MM.1S (cell line): ENCODE data around the gene MAGI2.

Experiments
- DNase-seq: peaks from one replicate; pipeline ENCODE4 v3.0.0-alpha.2; 2015
- H2AFZ ChIP-seq: fragments of 300-600 bp; sonication (generic); 2 replicates; pipeline ENCODE4 v1.6.0; 2016; ENCODE audit warnings: antibody characterized with exemption, low read length
- H3F3A ChIP-seq: fragments of 300-600 bp; sonication (generic); 2 replicates; pipeline ENCODE4 v1.6.1; 2016; ENCODE audit warnings: mild to moderate bottlenecking, antibody characterized with exemption, low read length, moderate library complexity, mixed read lengths; ENCODE audit not compliant: insufficient read depth
- H3K27ac ChIP-seq: fragments of 300-600 bp; sonication (generic); 2 replicates; pipeline ENCODE4 v1.5.1; 2016; ENCODE audit warnings: mild to moderate bottlenecking, low read length
- H3K27me3 ChIP-seq: fragments of 300-600 bp; sonication (generic); replicated peaks from 2 replicates; pipeline ENCODE4 v1.6.0; 2016; ENCODE audit warnings: low read length; ENCODE audit not compliant: insufficient read depth
- H3K36me3 ChIP-seq: fragments of 300-600 bp; sonication (generic); replicated peaks from 2 replicates; pipeline ENCODE4 v1.6.1; 2016; ENCODE audit warnings: mild to moderate bottlenecking, low read length, mixed read lengths; ENCODE audit not compliant: insufficient read depth
- H3K4me1 ChIP-seq: fragments of 300-600 bp; sonication (generic); 2 replicates; pipeline ENCODE4 v1.6.1; 2016; ENCODE audit warnings: low read length, mixed read lengths
- H3K4me2 ChIP-seq: fragments of 300-600 bp; sonication (generic); 2 replicates; pipeline ENCODE4 v1.6.0; 2016; ENCODE audit warnings: low read depth, low read length
- H3K4me3 ChIP-seq: fragments of 300-600 bp; sonication (generic); 2 replicates; pipeline ENCODE4 v1.5.1; 2016; ENCODE audit warnings: low read length, mixed read lengths
- H3K79me2 ChIP-seq: fragments of 300-600 bp; sonication (generic); 2 replicates; pipeline ENCODE4 v1.6.1; 2016; ENCODE audit warnings: mixed run types, low read length, mixed read lengths
- H3K9ac ChIP-seq: fragments of 300-600 bp; sonication (generic); 2 replicates; pipeline ENCODE4 v1.6.1; 2016; ENCODE audit warnings: low read length, mixed read lengths
- H3K9me2 ChIP-seq: fragments of 300-600 bp; sonication (generic); replicated peaks from 2 replicates; pipeline ENCODE4 v1.6.1; 2016; ENCODE audit warnings: mild to moderate bottlenecking, low read length, mixed read lengths; ENCODE audit not compliant: insufficient read depth
- H3K9me3 ChIP-seq: fragments of 300-600 bp; sonication (generic); replicated peaks from 2 replicates; pipeline ENCODE4 v1.6.1; 2016; ENCODE audit warnings: mild to moderate bottlenecking, low read length, mixed read lengths; ENCODE audit not compliant: insufficient read depth
- H4K20me1 ChIP-seq: fragments of 300-600 bp; sonication (generic); 2 replicates; pipeline ENCODE4 v1.6.1; 2016; ENCODE audit warnings: mild to moderate bottlenecking, low read length, moderate library complexity, mixed read lengths; ENCODE audit not compliant: insufficient read depth
- EZH2 ChIP-seq: fragments of 300-600 bp; sonication (generic); optimal IDR thresholded peaks from 2 replicates; pipeline ENCODE3; 2017; ENCODE audit warnings: low read depth, mild to moderate bottlenecking, antibody characterized with exemption, low read length, mixed read lengths
- EZH2phosphoT487 ChIP-seq: fragments of 300-600 bp; sonication (generic); IDR thresholded peaks from 2 replicates; pipeline ENCODE4 v1.6.1; 2018; ENCODE audit warnings: antibody characterized with exemption, low read length
- TF ChIP-seq, protein P1 (sequence below): fragments of 300-600 bp; sonication (generic); IDR thresholded peaks from 2 replicates; pipeline ENCODE4 v1.5.1; 2016; ENCODE audit warnings: antibody characterized with exemption, low read length, mixed read lengths

Gene MAGI2

DNA sequence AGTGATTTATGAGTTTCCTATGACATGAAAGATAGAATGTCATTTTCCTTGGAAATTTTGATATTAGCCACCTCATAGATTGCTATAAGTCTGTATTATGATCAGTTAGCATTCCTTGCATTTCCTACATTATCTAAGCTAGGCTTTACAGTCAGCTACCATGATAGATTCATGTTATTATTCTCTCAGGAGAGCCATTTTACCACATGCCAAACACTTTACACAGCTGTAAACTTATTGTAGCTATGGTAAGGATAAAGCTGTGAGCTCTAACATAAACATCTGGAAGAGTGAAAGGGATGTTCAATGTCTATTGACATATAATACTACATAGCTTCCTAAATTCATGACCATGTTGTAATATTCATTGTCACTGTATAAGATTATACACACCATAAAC is 1046.9 kb downstream of the MAGI2 start:
- H3K9ac ChIP-seq: no peak overlapping the region
- H3K9me3 ChIP-seq: no peaks in the 10 kb centered on the region
- H3K79me2 ChIP-seq: no peaks in the 10 kb centered on the region
- DNase-seq: no peak
- no peaks in the 10 kb centered on the region for H3K27me3 ChIP-seq
- TF ChIP-seq EZH2phosphoT487 (no peak), EZH2 (no peak)
- TF ChIP-seq, protein P1, sequence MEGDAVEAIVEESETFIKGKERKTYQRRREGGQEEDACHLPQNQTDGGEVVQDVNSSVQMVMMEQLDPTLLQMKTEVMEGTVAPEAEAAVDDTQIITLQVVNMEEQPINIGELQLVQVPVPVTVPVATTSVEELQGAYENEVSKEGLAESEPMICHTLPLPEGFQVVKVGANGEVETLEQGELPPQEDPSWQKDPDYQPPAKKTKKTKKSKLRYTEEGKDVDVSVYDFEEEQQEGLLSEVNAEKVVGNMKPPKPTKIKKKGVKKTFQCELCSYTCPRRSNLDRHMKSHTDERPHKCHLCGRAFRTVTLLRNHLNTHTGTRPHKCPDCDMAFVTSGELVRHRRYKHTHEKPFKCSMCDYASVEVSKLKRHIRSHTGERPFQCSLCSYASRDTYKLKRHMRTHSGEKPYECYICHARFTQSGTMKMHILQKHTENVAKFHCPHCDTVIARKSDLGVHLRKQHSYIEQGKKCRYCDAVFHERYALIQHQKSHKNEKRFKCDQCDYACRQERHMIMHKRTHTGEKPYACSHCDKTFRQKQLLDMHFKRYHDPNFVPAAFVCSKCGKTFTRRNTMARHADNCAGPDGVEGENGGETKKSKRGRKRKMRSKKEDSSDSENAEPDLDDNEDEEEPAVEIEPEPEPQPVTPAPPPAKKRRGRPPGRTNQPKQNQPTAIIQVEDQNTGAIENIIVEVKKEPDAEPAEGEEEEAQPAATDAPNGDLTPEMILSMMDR: no peak
- H3K27ac ChIP-seq: no peak overlapping the region
- H4K20me1 ChIP-seq: no peaks in the 10 kb centered on the region
- H3F3A ChIP-seq: no peaks in the 10 kb centered on the region
- H3K36me3 ChIP-seq: no peaks in the 10 kb centered on the region
- no peak overlapping the region for H3K4me2 ChIP-seq
- no peaks in the 10 kb centered on the region for H3K9me2 ChIP-seq
- H3K4me1 ChIP-seq: no peaks in the 10 kb centered on the region
- no peak overlapping the region for H3K4me3 ChIP-seq
- no peak overlapping the region for H2AFZ ChIP-seq

DNA sequence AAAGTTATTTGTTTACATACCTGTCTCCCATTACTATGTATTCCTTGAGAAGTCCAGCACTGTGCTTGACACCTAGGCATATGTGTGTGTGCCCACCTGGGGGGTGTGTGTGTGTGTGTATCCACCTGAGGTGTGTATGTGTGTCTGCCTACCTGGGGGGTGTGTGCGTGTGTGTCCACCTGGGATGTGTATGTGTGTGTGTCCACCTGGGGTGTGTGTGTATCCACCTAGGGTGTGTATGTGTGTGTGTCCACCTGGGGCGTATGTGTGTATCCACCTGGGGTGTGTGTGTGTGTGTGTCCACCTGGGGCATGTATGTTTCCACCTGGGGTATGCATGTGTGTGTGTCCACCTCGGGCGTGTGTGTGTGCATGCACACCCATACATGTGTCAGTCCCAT is 1051.4 kb downstream of the MAGI2 start:
- peaks cover 4% of the 10 kb centered on the region; the same call in 1 of the 2 replicates for H3K79me2 ChIP-seq
- no peak overlapping the region for H2AFZ ChIP-seq
- no peak overlapping the region for H3K27ac ChIP-seq
- no peak overlapping the region for H3K4me2 ChIP-seq
- H4K20me1 ChIP-seq: no peaks in the 10 kb centered on the region
- no peak overlapping the region for H3K9ac ChIP-seq
- no peak for TF ChIP-seq EZH2
- TF ChIP-seq, protein P1: no peak
- no peak for TF ChIP-seq EZH2phosphoT487
- H3K27me3 ChIP-seq: no peaks in the 10 kb centered on the region
- no peaks in the 10 kb centered on the region for H3K9me3 ChIP-seq
- H3K4me3 ChIP-seq: no peak overlapping the region
- no peaks in the 10 kb centered on the region for H3K4me1 ChIP-seq
- DNase-seq: no peak
- H3F3A ChIP-seq: no peaks in the 10 kb centered on the region
- no peaks in the 10 kb centered on the region for H3K9me2 ChIP-seq
- H3K36me3 ChIP-seq: no peaks in the 10 kb centered on the region

DNA sequence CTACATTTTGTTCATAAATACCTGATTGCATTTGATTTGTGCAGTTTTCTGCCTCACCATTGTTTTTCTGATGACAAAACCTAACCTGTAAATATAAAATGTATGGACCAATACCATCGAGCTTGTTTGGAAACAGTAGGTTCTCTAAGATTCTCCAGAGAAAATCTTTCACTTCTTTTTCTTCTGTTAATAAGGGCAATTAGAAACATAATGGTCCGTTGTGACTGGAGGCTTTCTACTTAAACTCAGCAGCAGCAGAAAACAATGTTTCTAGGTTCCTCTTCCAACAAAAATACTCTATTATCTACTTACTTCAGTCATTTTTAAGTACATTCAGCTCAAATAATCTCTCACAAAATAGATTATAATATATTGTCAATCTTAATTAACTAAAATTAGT is 1053.4 kb downstream of the MAGI2 start:
- Histone ChIP-seq H3K4me2 (no peak overlapping the region), H3K36me3 (no peaks in the 10 kb centered on the region), H3K4me3 (no peak overlapping the region), H3K9ac (no peak overlapping the region), H3K4me1 (no peaks in the 10 kb centered on the region), H3F3A (no peaks in the 10 kb centered on the region), H2AFZ (no peak overlapping the region), H3K27me3 (no peaks in the 10 kb centered on the region), H3K9me3 (no peaks in the 10 kb centered on the region), H3K27ac (no peak overlapping the region), H4K20me1 (no peaks in the 10 kb centered on the region), H3K79me2 (peaks cover 4% of the 10 kb centered on the region; the same call in 1 of the 2 replicates), H3K9me2 (no peaks in the 10 kb centered on the region)
- DNase-seq: no peak
- TF ChIP-seq EZH2 (no peak), EZH2phosphoT487 (no peak)
- TF ChIP-seq, protein P1: no peak
